NCI-H1092 (cell line): ENCODE results near the gene TNC.

Source experiments
- DNase-seq: peaks from one replicate; lab custom pipeline; 2025; lab: John Stamatoyannopoulos, UW

Gene TNC

GRCh38 chr9:115008536-115009270 lies 109.3 kb downstream of the TNC start:
- DNase-seq, result no peak

GRCh38 chr9:115006660-115007059 lies 111.3 kb downstream of the TNC start:
- DNase-seq, result no peak

GRCh38 chr9:115005322-115005721 lies 112.6 kb downstream of the TNC start:
- DNase-seq, result no peak

GRCh38 chr9:115004545-115004944 lies 113.4 kb downstream of the TNC start:
- no peak for DNase-seq

- DNase-seq, result no peak
Observed at GRCh38 chr9:115002371-115003120, 115.4 kb downstream of the TNC start.

GRCh38 chr9:115000217-115000639 lies 117.7 kb downstream of the TNC start:
- no peak for DNase-seq

- no peak for DNase-seq
Observed at GRCh38 chr9:114998326-114998725, 119.6 kb downstream of the TNC start.

- DNase-seq, result no peak
Observed at GRCh38 chr9:114995681-114996221, 122.2 kb downstream of the TNC start.

- no peak for DNase-seq
Observed at GRCh38 chr9:114994768-114995167, 123.2 kb downstream of the TNC start.

GRCh38 chr9:114991861-114992260 lies 126.1 kb downstream of the TNC start:
- DNase-seq, result no peak

GRCh38 chr9:114990901-114991300 lies 127.1 kb downstream of the TNC start:
- DNase-seq, result no peak

- no peak for DNase-seq
Observed at GRCh38 chr9:114989600-114990410, 128.2 kb downstream of the TNC start.

- no peak for DNase-seq
Observed at GRCh38 chr9:114988962-114989599, 128.9 kb downstream of the TNC start.

- DNase-seq, result no peak
Observed at GRCh38 chr9:114987116-114987515, 130.8 kb downstream of the TNC start.

GRCh38 chr9:114985959-114986501 lies 131.9 kb downstream of the TNC start:
- no peak for DNase-seq

- no peak for DNase-seq
Observed at GRCh38 chr9:114981063-114981462, 136.9 kb downstream of the TNC start.

GRCh38 chr9:114973216-114973615 lies 144.7 kb downstream of the TNC start:
- DNase-seq, result no peak

GRCh38 chr9:114972510-114973136 lies 145.3 kb downstream of the TNC start:
- DNase-seq, result no peak
